HepG2 (cell line): ENCODE results near the gene NKRF. TPM values are rescaled to one million over a fixed set of nuclear protein-coding genes. Genes with fewer than 3 reads are reported as not detected.

Experiments
- BCL3 ChIP-seq: sonication (generic); formaldehyde crosslinking; IDR thresholded peaks from 2 replicates; pipeline ENCODE4 v1.5.1; 2020; ENCODE audit warnings: mild to moderate bottlenecking, missing genetic modification reagents, moderate library complexity
- HNF1B ChIP-seq: sonication (generic); formaldehyde crosslinking; IDR thresholded peaks from 2 replicates; pipeline ENCODE4 v1.5.1; 2020; ENCODE audit warnings: mild to moderate bottlenecking, moderate library complexity, missing genetic modification reagents
- JDP2 ChIP-seq: sonication (generic); formaldehyde crosslinking; IDR thresholded peaks from 2 replicates; pipeline ENCODE4 v1.8.1; 2022; ENCODE audit warnings: missing genetic modification reagents, borderline replicate concordance
- KAT8 ChIP-seq: IDR thresholded peaks from 2 replicates; pipeline ENCODE4 v1.6.1; 2016; ENCODE audit warnings: missing genetic modification reagents, missing compliant biosample characterization
- LCORL ChIP-seq, 2 experiments: fragments of 450-650 bp in 1 of 2; sonication (generic) in 1 of 2; formaldehyde crosslinking in 1 of 2; IDR thresholded peaks; 2 replicates each; pipeline versions ENCODE4 v1.5.0 to v1.6.1; 2017 to 2020; ENCODE audit warnings: antibody characterized with exemption in 1 of 2, missing genetic modification reagents in 1 of 2
- MXD1 ChIP-seq: sonication (generic); formaldehyde crosslinking; IDR thresholded peaks from 2 replicates; pipeline ENCODE4 v1.4.0; 2020; ENCODE audit warnings: mild to moderate bottlenecking, missing genetic modification reagents
- NR2F2 ChIP-seq: IDR thresholded peaks from 2 replicates; pipeline ENCODE4 v1.6.1; 2012; ENCODE audit warnings: low read depth, inconsistent platforms, borderline replicate concordance
- NRL ChIP-seq: sonication (generic); formaldehyde crosslinking; IDR thresholded peaks from 2 replicates; pipeline ENCODE4 v1.5.0; 2020; ENCODE audit warnings: missing genetic modification reagents, mild to moderate bottlenecking, moderate library complexity, borderline replicate concordance
- RFX1 ChIP-seq: fragments of 450-650 bp; IDR thresholded peaks from 2 replicates; pipeline ENCODE4 v1.6.1; 2017
- THAP11 ChIP-seq: IDR thresholded peaks from 2 replicates; pipeline ENCODE4 v1.6.1; 2016; ENCODE audit warnings: missing biosample characterization, missing genetic modification reagents
- THAP8 ChIP-seq: sonication (generic); formaldehyde crosslinking; IDR thresholded peaks from 2 replicates; pipeline ENCODE4 v1.5.1; 2020; ENCODE audit warnings: missing genetic modification reagents, mild to moderate bottlenecking, borderline replicate concordance
- TOPORS ChIP-seq: sonication (generic); formaldehyde crosslinking; IDR thresholded peaks from 2 replicates; pipeline ENCODE4 v1.8.0; 2023; ENCODE audit warnings: mild to moderate bottlenecking, missing genetic modification reagents
- ZFP41 ChIP-seq: sonication (generic); formaldehyde crosslinking; IDR thresholded peaks from 2 replicates; pipeline ENCODE4 v1.4.0; 2020; ENCODE audit warnings: mild to moderate bottlenecking, missing genetic modification reagents, borderline replicate concordance
- ZFY ChIP-seq: sonication (generic); formaldehyde crosslinking; IDR thresholded peaks from 2 replicates; pipeline ENCODE4 v1.4.0; 2020; ENCODE audit warnings: missing genetic modification reagents
- ZNF142 ChIP-seq: sonication (generic); formaldehyde crosslinking; IDR thresholded peaks from 2 replicates; pipeline ENCODE4 v1.4.0; 2020; ENCODE audit warnings: missing genetic modification reagents
- ZNF350 ChIP-seq: sonication (generic); formaldehyde crosslinking; IDR thresholded peaks from 2 replicates; pipeline ENCODE4 v1.4.0; 2020; ENCODE audit warnings: mild to moderate bottlenecking, low read depth, missing genetic modification reagents, borderline replicate concordance
- ZNF501 ChIP-seq: sonication (generic); formaldehyde crosslinking; IDR thresholded peaks from 2 replicates; pipeline ENCODE4 v1.5.1; 2020; ENCODE audit warnings: mild to moderate bottlenecking, moderate library complexity, missing genetic modification reagents
- ZNF605 ChIP-seq: sonication (generic); formaldehyde crosslinking; IDR thresholded peaks from 2 replicates; pipeline ENCODE4 v1.8.0; 2022; ENCODE audit warnings: mild to moderate bottlenecking, missing genetic modification reagents
- ZNF768 ChIP-seq: sonication (generic); formaldehyde crosslinking; IDR thresholded peaks from 2 replicates; pipeline ENCODE4 v1.4.0; 2020; ENCODE audit warnings: missing genetic modification reagents
- ZNF777 ChIP-seq: sonication (generic); formaldehyde crosslinking; IDR thresholded peaks from 2 replicates; pipeline ENCODE4 v1.4.0; 2020; ENCODE audit warnings: missing genetic modification reagents
- polyA plus RNA-seq, 8 experiments: library from polyadenylated mRNA; depleted of rRNA in 3 of 8; stranded (reverse) in 7 of 8; unstranded in 1 of 8; fragments of >200 nt; fragmentation: Illumina TruSeq in 4 of 8; extraction: Trizol in 4 of 8; gene quantifications; 2 replicates each; pipeline versions ENCODE4 v1.2.1 to v1.2.3, GENCODE V29; 2011 to 2016; ENCODE audit warnings: low read depth in 4 of 8, missing spikeins in 1 of 8, mixed read lengths in 1 of 8; ENCODE audit not compliant: insufficient read depth in 1 of 8
- total RNA-seq, 5 experiments: library from RNA; depleted of rRNA; stranded (reverse); fragments of >200 nt; fragmentation: Illumina TruSeq; extraction: Trizol; gene quantifications; 2 replicates each; pipeline ENCODE4 v1.2.3, GENCODE V29; 2016; ENCODE audit warnings: low read depth in 1 of 5

The NKRF gene
- total and polyA plus RNA-seq, 2 of the 13 experiments (the other 11 are each of a cell fraction or from before 2014, with no cell fraction given): 3.3 to 6.0 TPM

GRCh38 chrX:119606280-119607017, at the start of gene NKRF (continued):
- no peak for TF ChIP-seq NRL (CRISPR knock-in tag)
- TF ChIP-seq HNF1B (CRISPR knock-in tag): 0 out of 2 replicates have a peak, but pooled peaks have one; percentile 24
- TF ChIP-seq LCORL (IDR thresholded peaks at IDR 0.05): no peak
- TF ChIP-seq LCORL (CRISPR knock-in tag; IDR thresholded peaks at IDR 0.05): no peak
- no peak for TF ChIP-seq ZNF605 (CRISPR knock-in tag)
- TF ChIP-seq ZFY: peak; percentile 57; the same call in 1 of the 2 replicates
- no peak for TF ChIP-seq ZFP41 (CRISPR knock-in tag)
- no peak for TF ChIP-seq TOPORS (CRISPR knock-in tag)
- peak; percentile 54; the same call in 1 of the 2 replicates for TF ChIP-seq BCL3 (CRISPR knock-in tag)
- TF ChIP-seq THAP11 (CRISPR knock-in tag): peak; percentile 62
- TF ChIP-seq ZNF777: no peak
- TF ChIP-seq NR2F2: no peak
- TF ChIP-seq THAP8: 0 out of 2 replicates have a peak, but pooled peaks have one; percentile 49
- no peak for TF ChIP-seq ZNF350 (CRISPR knock-in tag)
- TF ChIP-seq ZNF142 (CRISPR knock-in tag): no peak
- peak; percentile 37; the same call in 1 of the 2 replicates for TF ChIP-seq ZNF501
- TF ChIP-seq ZNF768 (CRISPR knock-in tag): peak; percentile 46; the same call in 1 of the 2 replicates
- TF ChIP-seq MXD1 (CRISPR knock-in tag): no peak
- no peak for TF ChIP-seq JDP2 (CRISPR knock-in tag)
- TF ChIP-seq KAT8 (CRISPR knock-in tag): peak; percentile 28; the same call in 1 of the 2 replicates
- no peak for TF ChIP-seq RFX1
